HG03575 (cell line): Measurements from ENCODE around the gene HSPA13.

Source experiments
- ATAC-seq: cut with Tn5 transposase; IDR thresholded peaks from one replicate; pipeline ENCODE4 v1.9.1; 2021; ENCODE audit not compliant: unreplicated experiment, insufficient number of reproducible peaks, low FRiP score; ENCODE audit errors: extremely low read depth

Gene HSPA13

DNA sequence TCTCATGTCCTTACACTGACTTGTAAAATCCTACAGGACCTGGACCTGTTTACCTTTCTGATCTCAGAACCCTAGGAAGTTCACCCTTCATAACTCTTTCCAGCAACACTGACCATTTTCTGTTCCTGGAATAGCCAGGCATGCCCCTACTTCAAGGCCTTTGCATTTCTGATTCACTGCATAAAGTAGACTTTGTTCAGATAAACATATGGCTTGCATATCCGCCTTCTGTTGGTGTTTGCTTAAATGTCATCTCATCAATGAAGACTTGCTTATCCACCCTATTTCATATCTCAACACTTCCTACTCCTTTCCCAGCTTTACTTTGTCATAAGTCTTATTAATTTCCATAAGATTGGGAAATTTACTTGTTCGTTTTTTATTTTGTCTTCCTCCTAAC is 57.4 kb downstream of the HSPA13 start:
- no peak for ATAC-seq
